Measurements from ENCODE around the gene TBC1D22B. TPM values are rescaled to one million over a fixed set of nuclear protein-coding genes. Genes with fewer than 3 reads are reported as not detected.

Gene TBC1D22B
- total RNA-seq, 5 donors from 2014 or later (not counting 1 experiment from before 2014, with no cell fraction given), result 9.5 to 12.6 (median 10.7) TPM

DNA sequence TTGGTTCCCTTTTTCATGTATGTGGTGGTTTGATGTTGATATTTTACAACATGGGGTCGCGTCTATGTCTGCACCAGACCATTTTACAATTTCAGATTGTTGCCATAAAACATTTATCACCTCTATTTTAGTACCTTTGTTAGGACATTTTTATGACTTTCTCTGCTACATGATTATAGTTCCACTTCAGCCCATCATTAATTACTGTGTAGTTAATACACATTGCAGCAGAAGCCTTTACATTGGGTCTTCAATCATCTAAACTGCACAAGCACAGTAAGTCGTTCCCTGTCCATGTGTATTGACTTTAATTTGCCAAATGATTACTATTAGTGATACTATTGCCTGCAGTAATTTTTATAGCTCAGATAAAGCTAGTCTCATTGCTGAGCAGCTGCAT lies 16.1 kb downstream of the TBC1D22B start:
- H3K4me3 ChIP-seq (ENCODE audit: control insufficient read depth in 1 of 2, extremely low read depth in 1 of 2, low read length in 1 of 2), result no peak overlapping the region
- peaks cover 27% of the 10 kb centered on the region for H3K36me3 Mint-ChIP-seq
- ChIA-PET POLR2A (no interaction called here), CTCF (no interaction called here)
- no peak for DNase-seq
- H3K4me3 Mint-ChIP-seq, result no peak overlapping the region
- H3K27me3 ChIP-seq (replicated peaks in 1 of 2; ENCODE audit: control insufficient read depth in 2 of 2, extremely low read depth in 1 of 2, insufficient read depth in 2 of 2, low read length in 1 of 2), result no peaks in the 10 kb centered on the region
- no peak overlapping the region for H3K27ac Mint-ChIP-seq
- no peak overlapping the region for H3K27ac ChIP-seq (ENCODE audit: low read length)
- H3K4me1 Mint-ChIP-seq, result peaks cover 48 to 68% (median 53%) of the 10 kb centered on the region in 3 donors
- ATAC-seq (replicated peaks in 1 of 4), result no peak
- H3K36me3 ChIP-seq (ENCODE audit: control insufficient read depth in 2 of 2, extremely low read depth in 1 of 2, insufficient read depth in 1 of 2, low read length in 1 of 2), result peaks cover 0 to 14% of the 10 kb centered on the region in 2 donors
- WGBS (ENCODE audit: insufficient coverage), result no CpG with 5 or more reads among the region's 3 CpGs
- H3K27me3 Mint-ChIP-seq, result no peaks in the 10 kb centered on the region
- peaks cover 10 to 11% of the 10 kb centered on the region in 2 experiments for H3K4me1 ChIP-seq (ENCODE audit: control insufficient read depth in 1 of 2, extremely low read depth in 1 of 2, insufficient read depth in 2 of 2, low read length in 2 of 2)
- no peaks in the 10 kb centered on the region for H3K9me3 Mint-ChIP-seq
- H3K9me3 ChIP-seq, result no peaks in the 10 kb centered on the region

DNA sequence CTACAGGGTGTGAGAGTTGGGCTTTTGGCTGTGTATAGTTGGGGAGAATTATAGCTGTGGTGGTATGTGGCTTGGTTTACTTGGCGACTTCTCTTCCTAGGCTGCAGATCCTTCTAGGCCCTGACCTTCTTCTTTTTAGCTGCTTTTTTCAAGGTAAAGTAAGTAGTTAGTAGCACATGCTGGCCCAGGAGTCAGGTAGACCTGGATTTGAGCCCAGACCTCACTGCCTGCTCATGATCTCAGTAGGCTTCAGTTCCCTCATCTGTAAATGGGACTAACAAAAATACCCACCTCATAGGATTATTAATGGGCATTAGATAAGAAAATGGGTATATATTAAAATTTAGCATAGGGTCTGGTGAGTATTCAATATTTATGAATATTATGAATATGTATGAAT lies 17.8 kb downstream of the TBC1D22B start:
- Mint-ChIP-seq H3K9me3 (no peaks in the 10 kb centered on the region), H3K4me3 (no peak overlapping the region), H3K36me3 (peaks cover 31% of the 10 kb centered on the region), H3K4me1 (peaks cover 50 to 61% (median 58%) of the 10 kb centered on the region in 3 donors), H3K27ac (no peak overlapping the region), H3K27me3 (no peaks in the 10 kb centered on the region)
- DNase-seq, result no peak
- H3K4me1 ChIP-seq (ENCODE audit: control insufficient read depth in 1 of 2, extremely low read depth in 1 of 2, insufficient read depth in 2 of 2, low read length in 2 of 2), result peaks cover 10 to 11% of the 10 kb centered on the region in 2 experiments
- ChIA-PET POLR2A (no interaction called here), CTCF (no interaction called here)
- no peak overlapping the region for H3K27ac ChIP-seq (ENCODE audit: low read length)
- no peaks in the 10 kb centered on the region for H3K27me3 ChIP-seq (replicated peaks in 1 of 2; ENCODE audit: control insufficient read depth in 2 of 2, extremely low read depth in 1 of 2, insufficient read depth in 2 of 2, low read length in 1 of 2)
- WGBS (ENCODE audit: insufficient coverage), result 88% methylated on average over 1 of the region's 1 CpG
- ATAC-seq (replicated peaks in 1 of 4), result no peak
- no peaks in the 10 kb centered on the region for H3K9me3 ChIP-seq
- H3K4me3 ChIP-seq (ENCODE audit: control insufficient read depth in 1 of 2, extremely low read depth in 1 of 2, low read length in 1 of 2), result no peak overlapping the region
- H3K36me3 ChIP-seq (ENCODE audit: control insufficient read depth in 2 of 2, extremely low read depth in 1 of 2, insufficient read depth in 1 of 2, low read length in 1 of 2), result peaks cover 3 to 18% of the 10 kb centered on the region in 2 donors

DNA sequence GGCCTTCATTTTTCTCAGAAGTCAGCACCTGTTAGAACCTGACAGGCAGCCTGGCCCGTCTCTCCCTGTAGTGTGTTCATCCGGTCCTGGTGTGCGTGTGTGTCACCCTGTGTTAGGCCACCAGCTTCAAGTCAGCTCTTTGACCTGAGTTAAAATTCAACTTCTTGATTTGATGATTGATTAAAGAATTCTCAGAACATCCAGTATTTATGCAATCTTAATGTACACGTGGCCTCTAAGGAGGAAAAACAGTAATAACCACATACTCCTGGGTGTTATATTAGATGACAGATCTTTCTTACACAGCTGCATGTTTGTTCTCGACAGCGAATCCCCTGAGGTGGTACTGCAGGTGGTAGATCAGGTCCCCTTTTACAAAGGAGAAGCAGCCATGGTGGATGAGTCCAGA lies 19.4 kb downstream of the TBC1D22B start:
- Histone ChIP-seq H3K9me3 (no peaks in the 10 kb centered on the region), H3K27me3 (replicated peaks in 1 of 2; ENCODE audit: control insufficient read depth in 2 of 2, extremely low read depth in 1 of 2, insufficient read depth in 2 of 2, low read length in 1 of 2) (no peaks in the 10 kb centered on the region), H3K4me3 (ENCODE audit: control insufficient read depth in 1 of 2, extremely low read depth in 1 of 2, low read length in 1 of 2) (no peak overlapping the region), H3K27ac (ENCODE audit: low read length) (no peak overlapping the region), H3K36me3 (ENCODE audit: control insufficient read depth in 2 of 2, extremely low read depth in 1 of 2, insufficient read depth in 1 of 2, low read length in 1 of 2) (peaks cover 8 to 32% of the 10 kb centered on the region in 2 donors), H3K4me1 (ENCODE audit: control insufficient read depth in 1 of 2, extremely low read depth in 1 of 2, insufficient read depth in 2 of 2, low read length in 2 of 2) (peaks cover 10 to 11% of the 10 kb centered on the region in 2 experiments)
- no peak overlapping the region for H3K27ac Mint-ChIP-seq
- peaks cover 37% of the 10 kb centered on the region for H3K36me3 Mint-ChIP-seq
- no peaks in the 10 kb centered on the region for H3K9me3 Mint-ChIP-seq
- H3K4me1 Mint-ChIP-seq, result peaks cover 45 to 53% (median 48%) of the 10 kb centered on the region in 3 donors
- H3K27me3 Mint-ChIP-seq, result no peaks in the 10 kb centered on the region
- no peak overlapping the region for H3K4me3 Mint-ChIP-seq
- ChIA-PET CTCF (interaction anchor here in 1 of 2 donors (0.9 kb wide), 1 partner anchor 67 kb away, joined by 3 read pairs; no protein-coding TSS in a partner anchor), POLR2A (no interaction called here)
- ATAC-seq (replicated peaks in 1 of 4) (peak in 2 of 4 experiments; percentile 38 to 63), DNase-seq (peak in 1 of 35 experiments; percentile 3)
- WGBS (ENCODE audit: insufficient coverage), result 83% methylated on average over 1 of the region's 6 CpGs

DNA sequence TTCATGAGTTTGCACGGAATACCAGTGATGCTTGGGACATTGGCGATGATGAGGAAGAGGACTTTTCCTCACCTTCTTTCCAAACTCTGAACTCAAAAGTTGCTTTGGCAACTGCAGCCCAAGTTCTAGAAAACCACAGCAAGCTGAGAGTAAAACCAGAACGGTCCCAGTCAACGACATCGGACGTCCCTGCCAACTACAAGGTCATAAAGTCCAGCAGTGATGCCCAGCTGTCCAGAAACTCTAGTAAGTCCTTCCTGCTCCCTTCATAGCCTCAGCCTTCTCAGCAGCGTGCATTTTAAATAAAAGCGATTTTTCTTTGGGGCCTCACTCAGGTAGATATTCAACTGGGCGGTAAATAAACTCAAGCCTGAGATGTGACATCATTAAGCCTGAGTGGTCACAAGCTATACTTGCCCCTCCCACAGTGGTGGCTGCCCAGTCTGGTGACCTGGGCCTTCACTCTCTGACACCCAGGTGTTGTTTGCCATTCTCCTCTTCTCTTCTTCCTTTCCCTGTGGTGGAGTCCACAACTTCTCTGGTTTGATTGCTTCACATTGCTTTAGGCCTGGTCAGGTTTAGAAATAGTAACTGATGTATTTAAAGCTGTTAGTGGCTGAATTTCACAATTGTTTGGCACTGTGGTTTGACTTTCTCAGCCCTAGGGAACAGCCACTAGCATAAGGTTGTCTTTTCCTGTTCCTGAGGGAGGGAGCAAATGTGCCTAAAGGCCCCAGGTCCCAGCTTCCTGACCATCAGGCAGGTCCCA lies 22.0 kb downstream of the TBC1D22B start:
- ATAC-seq (replicated peaks in 1 of 4), result no peak
- POLR2A ChIA-PET, result interaction anchor here in 1 of 2 donors (0.6 kb wide), 1 partner anchor 32 kb away, joined by 4 read pairs; no protein-coding TSS in a partner anchor

DNA sequence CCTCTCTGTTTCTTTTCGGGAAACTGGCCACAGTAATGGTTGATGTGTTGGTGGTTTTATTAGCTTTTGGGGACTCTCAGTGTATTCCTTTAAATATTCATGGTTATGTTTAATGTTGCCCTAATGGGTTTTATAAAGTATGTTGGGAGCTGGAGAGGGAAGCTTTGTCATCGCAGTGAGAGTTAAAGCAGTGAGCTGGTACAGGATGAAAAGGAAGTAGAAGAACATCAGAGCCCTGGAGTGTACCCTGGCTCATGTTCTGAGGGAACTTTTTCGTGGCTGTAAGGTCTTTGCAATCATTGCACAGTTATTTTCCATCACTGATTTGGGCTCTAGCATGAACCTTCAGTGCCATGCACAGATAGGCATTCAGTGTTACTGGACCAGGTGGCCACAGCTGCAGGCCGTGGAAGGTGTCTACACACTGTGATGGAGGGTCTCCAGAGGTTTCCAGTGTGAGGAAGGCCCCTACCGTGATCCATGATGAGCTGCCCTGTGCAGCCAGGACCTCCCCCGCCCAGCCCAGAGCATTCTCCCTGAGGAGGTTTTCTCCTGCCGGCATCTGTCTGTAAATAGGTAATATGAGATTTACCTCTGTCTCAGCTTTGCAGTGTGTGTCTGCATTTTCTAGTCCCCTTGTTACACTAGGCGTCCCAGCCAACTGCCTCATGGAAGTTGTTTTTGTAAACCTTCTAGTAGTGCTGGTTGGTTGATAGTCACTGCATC lies 22.8 kb downstream of the TBC1D22B start:
- no peak overlapping the region for H3K27ac Mint-ChIP-seq
- ATAC-seq (replicated peaks in 1 of 4) (no peak), DNase-seq (no peak)
- peaks cover 55% of the 10 kb centered on the region for H3K36me3 Mint-ChIP-seq
- 86% methylated on average over 7 of the region's 8 CpGs for WGBS (ENCODE audit: insufficient coverage)
- Histone ChIP-seq H3K27ac (ENCODE audit: low read length) (no peak overlapping the region), H3K9me3 (no peaks in the 10 kb centered on the region), H3K4me1 (ENCODE audit: control insufficient read depth in 1 of 2, extremely low read depth in 1 of 2, insufficient read depth in 2 of 2, low read length in 2 of 2) (peaks cover 3 to 8% of the 10 kb centered on the region in 2 experiments), H3K36me3 (ENCODE audit: control insufficient read depth in 2 of 2, extremely low read depth in 1 of 2, insufficient read depth in 1 of 2, low read length in 1 of 2) (peaks cover 16 to 64% of the 10 kb centered on the region in 2 donors), H3K27me3 (replicated peaks in 1 of 2; ENCODE audit: control insufficient read depth in 2 of 2, extremely low read depth in 1 of 2, insufficient read depth in 2 of 2, low read length in 1 of 2) (no peaks in the 10 kb centered on the region), H3K4me3 (ENCODE audit: control insufficient read depth in 1 of 2, extremely low read depth in 1 of 2, low read length in 1 of 2) (no peak overlapping the region)
- H3K4me1 Mint-ChIP-seq, result peaks cover 19 to 24% (median 23%) of the 10 kb centered on the region in 3 donors
- POLR2A ChIA-PET, result no interaction called here
- H3K27me3 Mint-ChIP-seq, result no peaks in the 10 kb centered on the region
- no peaks in the 10 kb centered on the region for H3K9me3 Mint-ChIP-seq
- H3K4me3 Mint-ChIP-seq, result no peak overlapping the region
- CTCF ChIA-PET, result no interaction called here

More for the DNA sequence above, 22.0 kb downstream of the TBC1D22B start:
- Histone ChIP-seq H3K36me3 (ENCODE audit: control insufficient read depth in 2 of 2, extremely low read depth in 1 of 2, insufficient read depth in 1 of 2, low read length in 1 of 2) (peaks cover 13 to 57% of the 10 kb centered on the region in 2 donors), H3K4me3 (ENCODE audit: control insufficient read depth in 1 of 2, extremely low read depth in 1 of 2, low read length in 1 of 2) (no peak overlapping the region), H3K9me3 (no peaks in the 10 kb centered on the region), H3K27me3 (replicated peaks in 1 of 2; ENCODE audit: control insufficient read depth in 2 of 2, extremely low read depth in 1 of 2, insufficient read depth in 2 of 2, low read length in 1 of 2) (no peaks in the 10 kb centered on the region), H3K4me1 (ENCODE audit: control insufficient read depth in 1 of 2, extremely low read depth in 1 of 2, insufficient read depth in 2 of 2, low read length in 2 of 2) (peaks cover 3 to 8% of the 10 kb centered on the region in 2 experiments), H3K27ac (ENCODE audit: low read length) (no peak overlapping the region)
- Mint-ChIP-seq H3K4me3 (no peak overlapping the region), H3K27ac (no peak overlapping the region), H3K9me3 (no peaks in the 10 kb centered on the region), H3K27me3 (no peaks in the 10 kb centered on the region), H3K36me3 (peaks cover 50% of the 10 kb centered on the region), H3K4me1 (peaks cover 23 to 29% (median 28%) of the 10 kb centered on the region in 3 donors)
- DNase-seq, result no peak
- WGBS (ENCODE audit: insufficient coverage), result 98% methylated on average over 9 of the region's 9 CpGs
- CTCF ChIA-PET, result no interaction called here

DNA sequence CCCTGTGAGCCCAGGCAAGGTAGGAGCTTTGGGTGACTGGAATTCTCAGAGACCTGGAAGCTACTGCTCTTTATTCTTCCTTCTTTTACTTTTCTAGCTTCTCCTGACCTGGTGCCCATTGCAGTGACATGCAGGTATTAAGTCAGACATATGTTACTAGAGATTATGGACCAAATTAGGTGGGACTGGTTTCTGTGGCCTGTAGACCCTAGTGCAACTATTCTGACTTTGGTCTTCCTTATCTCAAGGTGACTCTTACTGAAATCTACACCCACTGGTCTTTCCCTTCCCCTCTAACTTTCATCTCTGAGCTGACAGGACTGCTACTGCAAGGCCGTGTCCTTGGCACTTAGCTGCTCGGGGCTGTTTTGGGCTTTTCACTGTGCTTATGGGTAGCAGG lies 24.8 kb downstream of the TBC1D22B start:
- ATAC-seq (replicated peaks in 1 of 4) (no peak), DNase-seq (no peak)
- peaks cover 0 to 5% of the 10 kb centered on the region in 2 experiments for H3K4me1 ChIP-seq (ENCODE audit: control insufficient read depth in 1 of 2, extremely low read depth in 1 of 2, insufficient read depth in 2 of 2, low read length in 2 of 2)
- ChIA-PET POLR2A (interaction anchor here in 1 of 2 donors (0.7 kb wide), 1 partner anchor 628 kb away, joined by 3 read pairs; no protein-coding TSS in a partner anchor), CTCF (interaction anchor here in 1 of 2 donors (0.6 kb wide), 1 partner anchor 689 kb away, joined by 3 read pairs; no protein-coding TSS in a partner anchor)
- Mint-ChIP-seq H3K9me3 (no peaks in the 10 kb centered on the region), H3K4me3 (no peak overlapping the region), H3K27ac (no peak overlapping the region), H3K4me1 (peaks cover 7 to 13% (median 8%) of the 10 kb centered on the region in 3 donors), H3K36me3 (peaks cover 61% of the 10 kb centered on the region), H3K27me3 (no peaks in the 10 kb centered on the region)
- no peaks in the 10 kb centered on the region for H3K9me3 ChIP-seq
- H3K27me3 ChIP-seq (replicated peaks in 1 of 2; ENCODE audit: control insufficient read depth in 2 of 2, extremely low read depth in 1 of 2, insufficient read depth in 2 of 2, low read length in 1 of 2), result no peaks in the 10 kb centered on the region
- peaks cover 22 to 75% of the 10 kb centered on the region in 2 donors for H3K36me3 ChIP-seq (ENCODE audit: control insufficient read depth in 2 of 2, extremely low read depth in 1 of 2, insufficient read depth in 1 of 2, low read length in 1 of 2)
- no peak overlapping the region for H3K27ac ChIP-seq (ENCODE audit: low read length)
- H3K4me3 ChIP-seq (ENCODE audit: control insufficient read depth in 1 of 2, extremely low read depth in 1 of 2, low read length in 1 of 2), result no peak overlapping the region
- 100% methylated on average over 2 of the region's 2 CpGs for WGBS (ENCODE audit: insufficient coverage)

Data from T-cell (primary cell).